Liver (tissue), 9 donors: ENCODE data around the gene TULP4. TPM values are rescaled to one million over a fixed set of nuclear protein-coding genes. Genes with fewer than 3 reads are reported as not detected.

Experiments
- DNase-seq: peaks from one replicate; pipeline ENCODE4 v3.0.0-alpha.2; 2017; ENCODE audit warnings: low spot score
- H3K27ac ChIP-seq, 2 donors: one replicate each; pipeline ENCODE4 v1.7.0; 2013; ENCODE audit warnings: inconsistent platforms in 2 of 2, low read length in 2 of 2, control low read depth in 1 of 2, low read depth in 1 of 2, mild to moderate bottlenecking in 1 of 2
- H3K27me3 ChIP-seq, 4 donors: one replicate each; pipeline versions ENCODE4 v1.6.1 to v1.7.0; 2013; ENCODE audit warnings: low read length in 3 of 4, inconsistent platforms in 1 of 4, mild to moderate bottlenecking in 1 of 4, moderate library complexity in 1 of 4; ENCODE audit not compliant: control insufficient read depth in 4 of 4, insufficient read depth in 4 of 4
- H3K36me3 ChIP-seq, 4 donors: one replicate each; pipeline versions ENCODE4 v1.6.1 to v1.7.0; 2013; ENCODE audit warnings: low read length in 3 of 4, mild to moderate bottlenecking in 3 of 4, low read depth in 1 of 4, moderate library complexity in 1 of 4; ENCODE audit not compliant: control insufficient read depth in 4 of 4, insufficient read depth in 3 of 4
- H3K4me1 ChIP-seq, 4 donors: one replicate each; pipeline versions ENCODE4 v1.6.1 to v1.7.0; 2013; ENCODE audit warnings: low read length in 3 of 4, mild to moderate bottlenecking in 3 of 4, moderate library complexity in 1 of 4; ENCODE audit not compliant: control insufficient read depth in 4 of 4, insufficient read depth in 4 of 4
- H3K4me3 ChIP-seq, 3 donors: one replicate each; pipeline versions ENCODE4 v1.6.1 to v1.7.0; 2013; ENCODE audit warnings: low read length in 3 of 3, control low read depth in 1 of 3, low read depth in 1 of 3, mild to moderate bottlenecking in 1 of 3
- H3K9ac ChIP-seq, 2 donors: one replicate each; pipeline ENCODE4 v1.7.0; 2013; ENCODE audit warnings: low read length in 2 of 2, mild to moderate bottlenecking in 2 of 2, moderate library complexity in 2 of 2, control low read depth in 1 of 2, low read depth in 1 of 2
- H3K9me3 ChIP-seq, 4 donors: one replicate each; pipeline versions ENCODE4 v1.6.1 to v1.7.0; 2013; ENCODE audit warnings: low read length in 3 of 4; ENCODE audit not compliant: control insufficient read depth in 4 of 4
- EGR1 ChIP-seq, 2 donors: IDR thresholded peaks; 2 replicates each; pipeline ENCODE4 v1.6.1; 2016 to 2018; ENCODE audit warnings: antibody characterized with exemption in 2 of 2, low read depth in 2 of 2
- FOXA1 ChIP-seq: IDR thresholded peaks from 2 replicates; pipeline ENCODE4 v1.6.1; 2016; ENCODE audit warnings: antibody characterized with exemption
- GABPA ChIP-seq, 2 donors: IDR thresholded peaks in 1 of 2; conservative IDR thresholded peaks in 1 of 2; 2 replicates each; pipeline ENCODE4 v1.6.1; 2016; ENCODE audit warnings: antibody characterized with exemption in 2 of 2, mild to moderate bottlenecking in 1 of 2, moderate library complexity in 1 of 2
- HNF4G ChIP-seq: IDR thresholded peaks from 2 replicates; pipeline ENCODE4 v1.6.1; 2016; ENCODE audit warnings: antibody characterized with exemption
- JUND ChIP-seq, 2 donors: IDR thresholded peaks; 2 replicates each; pipeline ENCODE4 v1.6.1; 2016; ENCODE audit warnings: antibody characterized with exemption in 2 of 2
- RAD21 ChIP-seq, 2 donors: IDR thresholded peaks; 2 replicates each; pipeline ENCODE4 v1.6.1; 2016; ENCODE audit warnings: antibody characterized with exemption in 2 of 2, mild to moderate bottlenecking in 2 of 2
- RXRA ChIP-seq, 2 donors: IDR thresholded peaks; 2 replicates each; pipeline ENCODE4 v1.6.1; 2017 to 2018; ENCODE audit warnings: antibody characterized with exemption in 2 of 2, mild to moderate bottlenecking in 1 of 2
- SP1 ChIP-seq: IDR thresholded peaks from 2 replicates; pipeline ENCODE4 v1.6.1; 2018; ENCODE audit warnings: antibody characterized with exemption, mild to moderate bottlenecking
- TAF1 ChIP-seq: conservative IDR thresholded peaks from 2 replicates; pipeline ENCODE4 v1.6.1; 2016; ENCODE audit warnings: antibody characterized with exemption, mild to moderate bottlenecking
- YY1 ChIP-seq: IDR thresholded peaks from 2 replicates; pipeline ENCODE4 v1.6.1; 2016; ENCODE audit warnings: antibody characterized with exemption, mild to moderate bottlenecking
- WGBS: extraction: QIAGEN DNeasy Blood & Tissue Kit; methylation state at CpG from one replicate; pipeline ENCODE4 v1.1.7; 2013; 5-methylcytosine and 5-hydroxymethylcytosine counted together
- polyA plus RNA-seq, 2 donors: library from polyadenylated mRNA; stranded (reverse) in 1 of 2; unstranded in 1 of 2; fragments of 200-250 nt in 1 of 2; fragments of >200 nt in 1 of 2; fragmentation: Nextera tagmentation in 1 of 2; extraction: Ambion mirVana in 1 of 2; gene quantifications; one replicate each; pipeline versions ENCODE4 v1.2.1 to v1.2.3, GENCODE V29; 2013 to 2015
- total RNA-seq, 2 donors: library from RNA; depleted of rRNA; stranded (reverse); fragments of >200 nt; gene quantifications; one replicate each; pipeline ENCODE4 v1.2.3, GENCODE V29; 2014
- TF ChIP-seq, protein P1 (sequence below): IDR thresholded peaks from 2 replicates; pipeline ENCODE4 v1.6.1; 2016; ENCODE audit warnings: antibody characterized with exemption
- TF ChIP-seq, protein P2 (sequence below): IDR thresholded peaks from 2 replicates; pipeline ENCODE4 v1.6.1; 2016; ENCODE audit warnings: antibody characterized with exemption
- TF ChIP-seq, protein P3 (sequence below): fragments of 150-350 bp; IDR thresholded peaks from 2 replicates; pipeline ENCODE4 v1.5.1; 2017; ENCODE audit warnings: improper control_type of control experiment, low read depth, low read length; ENCODE audit not compliant: missing input control
- TF ChIP-seq, protein P4 (sequence below): IDR thresholded peaks from 2 replicates; pipeline ENCODE4 v1.6.1; 2016; ENCODE audit warnings: antibody characterized with exemption, mild to moderate bottlenecking
- donor health status: healthy.
- donor health status: healthy.
- donor health status: healthy.
- donor health status: healthy.
- donor health status: healthy.

TULP4 gene
- total and polyA plus RNA-seq, 4 donors = 2.2 to 53.3 (median 18.0) TPM

DNA sequence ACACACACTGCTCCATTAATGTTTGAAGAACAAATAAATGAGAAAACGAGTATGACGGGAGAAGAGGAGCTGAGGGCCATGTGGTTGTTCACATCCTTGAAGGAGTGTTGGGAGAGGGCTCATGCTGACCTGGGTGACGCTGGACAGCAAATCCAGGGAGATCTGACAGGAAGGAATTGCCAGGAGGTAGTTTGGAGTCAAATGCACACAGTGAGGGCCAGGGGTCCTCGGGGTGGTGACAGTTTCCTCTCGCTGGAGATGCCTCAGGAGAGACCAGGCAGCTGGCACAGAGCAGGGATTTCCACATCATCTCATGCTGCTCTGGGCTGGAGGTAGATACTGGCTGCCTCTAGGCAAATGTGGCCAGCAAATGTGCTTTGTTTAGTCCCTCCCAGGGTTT, 245.7 kb downstream of the TULP4 start:
- 67% methylated on average over 5 of the region's 5 CpGs for WGBS

DNA sequence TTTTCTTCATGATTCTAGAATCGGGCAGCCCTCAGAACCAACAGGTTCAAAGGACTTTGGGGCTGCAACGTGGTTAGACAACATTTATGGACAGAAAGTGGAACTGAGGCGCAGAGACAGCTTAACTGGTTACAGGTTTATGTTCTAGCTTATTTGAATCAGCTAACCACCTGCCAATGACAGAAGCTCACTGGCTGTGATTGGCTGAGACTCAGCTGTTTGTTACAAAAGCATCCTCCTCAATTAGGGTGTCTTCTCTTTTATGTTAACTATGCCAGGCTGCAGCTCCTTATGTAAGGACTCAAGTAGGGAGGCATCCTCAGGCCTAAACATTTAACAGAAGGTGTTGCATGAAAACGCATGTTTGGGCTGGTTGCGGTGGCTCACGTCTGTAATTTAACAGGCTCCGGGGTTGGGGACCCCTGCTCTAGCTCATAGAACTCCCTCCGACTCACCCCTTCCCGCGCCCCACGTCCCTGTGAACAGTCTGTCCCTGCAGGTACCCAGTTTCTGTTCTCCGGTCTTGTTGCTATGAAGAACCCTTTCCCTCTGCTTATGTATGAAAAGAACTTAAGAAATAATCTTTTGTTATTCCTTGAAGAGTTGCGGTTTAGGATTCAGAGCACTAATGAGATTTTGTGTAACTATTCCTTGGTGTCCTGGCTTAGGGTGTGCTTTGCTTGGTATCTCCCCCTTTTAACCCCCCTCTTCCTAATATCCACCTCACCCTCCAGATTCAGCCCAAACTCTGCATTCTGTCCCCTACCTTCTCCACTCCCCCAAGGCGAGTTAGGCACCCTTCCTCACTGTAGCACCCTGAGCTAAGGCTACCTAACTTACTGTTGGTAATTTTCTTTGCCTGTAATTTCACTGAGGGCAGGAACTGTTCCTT, 246.4 kb downstream of the TULP4 start:
- no peaks in the 10 kb centered on the region for H3K9me3 ChIP-seq
- DNase-seq = no peak
- H3K9ac ChIP-seq = no peak overlapping the region
- H3K27me3 ChIP-seq = no peaks in the 10 kb centered on the region
- peaks cover 3 to 18% (median 11%) of the 10 kb centered on the region in 4 donors for H3K4me1 ChIP-seq
- no peak overlapping the region for H3K27ac ChIP-seq
- no peak overlapping the region for H3K4me3 ChIP-seq
- peaks cover 0 to 2% (median 0%) of the 10 kb centered on the region in 4 donors for H3K36me3 ChIP-seq
- whole genome bisulfite sequencing = 96% methylated on average over 14 of the region's 14 CpGs
- TF ChIP-seq RAD21 (IDR thresholded peaks at IDR 0.05) (no peak), FOXA1 (no peak), SP1 (no peak), GABPA (IDR thresholded peaks at IDR 0.05 in 1 of 2, conservative IDR thresholded peaks at IDR 0.05 in 1 of 2) (no peak), JUND (IDR thresholded peaks at IDR 0.05) (no peak)
- TF ChIP-seq, protein P1, sequence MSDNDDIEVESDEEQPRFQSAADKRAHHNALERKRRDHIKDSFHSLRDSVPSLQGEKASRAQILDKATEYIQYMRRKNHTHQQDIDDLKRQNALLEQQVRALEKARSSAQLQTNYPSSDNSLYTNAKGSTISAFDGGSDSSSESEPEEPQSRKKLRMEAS = no peak
- TF ChIP-seq, protein P2, sequence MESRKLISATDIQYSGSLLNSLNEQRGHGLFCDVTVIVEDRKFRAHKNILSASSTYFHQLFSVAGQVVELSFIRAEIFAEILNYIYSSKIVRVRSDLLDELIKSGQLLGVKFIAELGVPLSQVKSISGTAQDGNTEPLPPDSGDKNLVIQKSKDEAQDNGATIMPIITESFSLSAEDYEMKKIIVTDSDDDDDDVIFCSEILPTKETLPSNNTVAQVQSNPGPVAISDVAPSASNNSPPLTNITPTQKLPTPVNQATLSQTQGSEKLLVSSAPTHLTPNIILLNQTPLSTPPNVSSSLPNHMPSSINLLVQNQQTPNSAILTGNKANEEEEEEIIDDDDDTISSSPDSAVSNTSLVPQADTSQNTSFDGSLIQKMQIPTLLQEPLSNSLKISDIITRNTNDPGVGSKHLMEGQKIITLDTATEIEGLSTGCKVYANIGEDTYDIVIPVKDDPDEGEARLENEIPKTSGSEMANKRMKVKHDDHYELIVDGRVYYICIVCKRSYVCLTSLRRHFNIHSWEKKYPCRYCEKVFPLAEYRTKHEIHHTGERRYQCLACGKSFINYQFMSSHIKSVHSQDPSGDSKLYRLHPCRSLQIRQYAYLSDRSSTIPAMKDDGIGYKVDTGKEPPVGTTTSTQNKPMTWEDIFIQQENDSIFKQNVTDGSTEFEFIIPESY = no peak
- TF ChIP-seq, protein P3, sequence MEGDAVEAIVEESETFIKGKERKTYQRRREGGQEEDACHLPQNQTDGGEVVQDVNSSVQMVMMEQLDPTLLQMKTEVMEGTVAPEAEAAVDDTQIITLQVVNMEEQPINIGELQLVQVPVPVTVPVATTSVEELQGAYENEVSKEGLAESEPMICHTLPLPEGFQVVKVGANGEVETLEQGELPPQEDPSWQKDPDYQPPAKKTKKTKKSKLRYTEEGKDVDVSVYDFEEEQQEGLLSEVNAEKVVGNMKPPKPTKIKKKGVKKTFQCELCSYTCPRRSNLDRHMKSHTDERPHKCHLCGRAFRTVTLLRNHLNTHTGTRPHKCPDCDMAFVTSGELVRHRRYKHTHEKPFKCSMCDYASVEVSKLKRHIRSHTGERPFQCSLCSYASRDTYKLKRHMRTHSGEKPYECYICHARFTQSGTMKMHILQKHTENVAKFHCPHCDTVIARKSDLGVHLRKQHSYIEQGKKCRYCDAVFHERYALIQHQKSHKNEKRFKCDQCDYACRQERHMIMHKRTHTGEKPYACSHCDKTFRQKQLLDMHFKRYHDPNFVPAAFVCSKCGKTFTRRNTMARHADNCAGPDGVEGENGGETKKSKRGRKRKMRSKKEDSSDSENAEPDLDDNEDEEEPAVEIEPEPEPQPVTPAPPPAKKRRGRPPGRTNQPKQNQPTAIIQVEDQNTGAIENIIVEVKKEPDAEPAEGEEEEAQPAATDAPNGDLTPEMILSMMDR = no peak
- TF ChIP-seq, protein P4, sequence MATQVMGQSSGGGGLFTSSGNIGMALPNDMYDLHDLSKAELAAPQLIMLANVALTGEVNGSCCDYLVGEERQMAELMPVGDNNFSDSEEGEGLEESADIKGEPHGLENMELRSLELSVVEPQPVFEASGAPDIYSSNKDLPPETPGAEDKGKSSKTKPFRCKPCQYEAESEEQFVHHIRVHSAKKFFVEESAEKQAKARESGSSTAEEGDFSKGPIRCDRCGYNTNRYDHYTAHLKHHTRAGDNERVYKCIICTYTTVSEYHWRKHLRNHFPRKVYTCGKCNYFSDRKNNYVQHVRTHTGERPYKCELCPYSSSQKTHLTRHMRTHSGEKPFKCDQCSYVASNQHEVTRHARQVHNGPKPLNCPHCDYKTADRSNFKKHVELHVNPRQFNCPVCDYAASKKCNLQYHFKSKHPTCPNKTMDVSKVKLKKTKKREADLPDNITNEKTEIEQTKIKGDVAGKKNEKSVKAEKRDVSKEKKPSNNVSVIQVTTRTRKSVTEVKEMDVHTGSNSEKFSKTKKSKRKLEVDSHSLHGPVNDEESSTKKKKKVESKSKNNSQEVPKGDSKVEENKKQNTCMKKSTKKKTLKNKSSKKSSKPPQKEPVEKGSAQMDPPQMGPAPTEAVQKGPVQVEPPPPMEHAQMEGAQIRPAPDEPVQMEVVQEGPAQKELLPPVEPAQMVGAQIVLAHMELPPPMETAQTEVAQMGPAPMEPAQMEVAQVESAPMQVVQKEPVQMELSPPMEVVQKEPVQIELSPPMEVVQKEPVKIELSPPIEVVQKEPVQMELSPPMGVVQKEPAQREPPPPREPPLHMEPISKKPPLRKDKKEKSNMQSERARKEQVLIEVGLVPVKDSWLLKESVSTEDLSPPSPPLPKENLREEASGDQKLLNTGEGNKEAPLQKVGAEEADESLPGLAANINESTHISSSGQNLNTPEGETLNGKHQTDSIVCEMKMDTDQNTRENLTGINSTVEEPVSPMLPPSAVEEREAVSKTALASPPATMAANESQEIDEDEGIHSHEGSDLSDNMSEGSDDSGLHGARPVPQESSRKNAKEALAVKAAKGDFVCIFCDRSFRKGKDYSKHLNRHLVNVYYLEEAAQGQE = no peak

More for the DNA sequence above, 245.7 kb downstream of the TULP4 start:
- no peak for DNase-seq
- no peak overlapping the region for H3K9ac ChIP-seq
- TF ChIP-seq EGR1 (IDR thresholded peaks at IDR 0.05; ENCODE audit: low read depth in 2 of 2) (no peak), FOXA1 (no peak), RXRA (IDR thresholded peaks at IDR 0.05) (no peak), GABPA (IDR thresholded peaks at IDR 0.05 in 1 of 2, conservative IDR thresholded peaks at IDR 0.05 in 1 of 2) (no peak), RAD21 (IDR thresholded peaks at IDR 0.05) (no peak), TAF1 (no peak), YY1 (no peak), HNF4G (no peak)
- TF ChIP-seq, protein P4 = no peak
- TF ChIP-seq, protein P3 = no peak
- no peak overlapping the region for H3K4me3 ChIP-seq
- no peak overlapping the region for H3K27ac ChIP-seq
- H3K36me3 ChIP-seq = peaks cover 0 to 2% (median 0%) of the 10 kb centered on the region in 4 donors
- H3K9me3 ChIP-seq = no peaks in the 10 kb centered on the region
- H3K27me3 ChIP-seq = no peaks in the 10 kb centered on the region
- peaks cover 3 to 18% (median 11%) of the 10 kb centered on the region in 4 donors for H3K4me1 ChIP-seq
